Gastroesophageal sphincter (tissue), 4 donors: ENCODE data around the gene ERBB2. TPM values are rescaled to one million over a fixed set of nuclear protein-coding genes. Genes with fewer than 3 reads are reported as not detected.

Experiments
- ATAC-seq: fragments of 150-250 bp; one replicate; pipeline ENCODE4 v1.9.1; 2016; ENCODE audit warnings: mild to moderate bottlenecking, moderate library complexity
- H3K27ac ChIP-seq, 4 donors: fragments of 200-600 bp; sonication (generic) in 3 of 4; 1 replicate in 3 of 4; 2 replicates in 1 of 4; pipeline ENCODE4 v1.5.1; 2016 to 2019
- H3K27me3 ChIP-seq: fragments of 200-600 bp; sonication (generic); one replicate; pipeline ENCODE4 v1.5.1; 2019
- H3K36me3 ChIP-seq, 2 donors: fragments of 200-600 bp; sonication (generic); one replicate each; pipeline ENCODE4 v1.5.1; 2019; ENCODE audit warnings: control low read depth in 1 of 2
- H3K4me1 ChIP-seq, 3 donors: fragments of 200-600 bp; sonication (generic); 1 replicate in 2 of 3; 2 replicates in 1 of 3; pipeline ENCODE4 v1.5.1; 2016 to 2019; ENCODE audit warnings: control low read depth in 2 of 3
- H3K4me3 ChIP-seq, 2 donors: fragments of 200-600 bp; sonication (generic); one replicate each; pipeline ENCODE4 v1.5.1; 2019; ENCODE audit warnings: mild to moderate bottlenecking in 1 of 2, moderate library complexity in 1 of 2
- H3K9me3 ChIP-seq, 3 donors: fragments of 200-600 bp; sonication (generic); one replicate each; pipeline ENCODE4 v1.5.1; 2017 to 2019; ENCODE audit warnings: control low read depth in 2 of 3
- EP300 ChIP-seq: sonication (generic); formaldehyde crosslinking; IDR thresholded peaks from one replicate; pipeline ENCODE4 v1.6.1; 2017; ENCODE audit warnings: antibody characterized with exemption, mild to moderate bottlenecking
- POLR2A ChIP-seq, 2 donors: fragments of 450-650 bp; IDR thresholded peaks; one replicate each; pipeline ENCODE4 v1.6.1; 2017; ENCODE audit warnings: antibody characterized with exemption in 2 of 2, mild to moderate bottlenecking in 2 of 2, moderate library complexity in 1 of 2
- POLR2AphosphoS5 ChIP-seq: sonication (generic); formaldehyde crosslinking; IDR thresholded peaks from one replicate; pipeline ENCODE4 v1.6.1; 2017; ENCODE audit warnings: antibody characterized with exemption
- WGBS, 2 donors: methylation state at CpG; one replicate each; pipeline ENCODE4 v1.1.5; 2018; ENCODE audit warnings: low coverage in 1 of 2; 5-methylcytosine and 5-hydroxymethylcytosine counted together
- total RNA-seq, 4 donors: library from RNA; depleted of rRNA; stranded (reverse); fragments of >200 nt; gene quantifications; one replicate each; pipeline ENCODE4 v1.1.0, GENCODE V29; 2016
- TF ChIP-seq, protein P1 (sequence below), 4 experiments: fragments of 200-600 bp in 2 of 4; fragments of 450-650 bp in 2 of 4; sonication (generic) in 1 of 4; IDR thresholded peaks; one replicate each; pipeline ENCODE4 v1.5.1; 2017 to 2019; ENCODE audit warnings: antibody characterized with exemption in 4 of 4, mild to moderate bottlenecking in 2 of 4, moderate library complexity in 2 of 4

ERBB2 gene
- total RNA-seq, 4 donors from 2014 or later, result 43.3 to 60.8 (median 48.2) TPM

DNA sequence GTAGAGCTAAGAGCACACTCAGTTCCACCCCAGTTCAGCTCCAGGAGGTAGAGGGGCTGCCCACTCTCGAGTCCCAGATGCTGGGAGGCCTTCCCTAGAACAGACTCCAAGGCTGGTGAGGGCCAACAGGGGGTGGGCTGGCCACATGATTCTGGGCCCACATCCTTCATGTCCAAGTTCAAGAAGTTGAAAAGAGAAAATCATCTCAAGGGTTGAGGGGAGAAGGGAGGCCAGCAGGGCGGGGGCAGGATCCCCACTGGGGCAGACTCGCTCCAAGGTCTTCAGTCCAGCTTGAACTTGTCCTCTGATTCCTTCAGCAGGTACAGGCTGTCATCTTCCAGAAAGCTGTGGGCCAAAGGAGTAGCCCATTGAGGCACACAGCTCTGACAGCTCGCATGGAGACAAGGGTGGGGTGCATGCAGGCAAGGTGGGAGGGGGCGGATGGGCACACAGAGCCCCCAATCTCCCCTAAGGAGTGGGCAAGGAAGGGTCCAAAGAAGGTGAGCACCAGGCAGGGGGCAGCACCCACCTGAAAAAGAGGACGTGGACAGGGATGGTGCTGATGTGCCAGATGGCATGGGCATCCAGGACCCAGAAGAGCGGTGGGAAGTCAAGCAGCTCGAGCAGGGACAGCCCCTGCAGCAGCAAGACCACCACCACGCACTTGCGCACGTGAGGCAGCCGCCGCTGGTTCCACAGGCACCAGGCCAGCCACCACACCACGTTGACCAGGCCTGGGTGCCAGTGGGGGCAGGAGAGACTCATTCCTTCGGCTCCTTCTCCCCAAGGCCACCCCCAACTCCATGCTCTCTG, 27.1 kb upstream of the ERBB2 start:
- WGBS, 2 donors, result 70 to 83% methylated on average over 2 to 7 of the region's 15 CpGs
- peaks cover 43% of the 10 kb centered on the region for H3K27me3 ChIP-seq
- ATAC-seq, result no peak
- TF ChIP-seq EP300, result no peak
- TF ChIP-seq, protein P1, sequence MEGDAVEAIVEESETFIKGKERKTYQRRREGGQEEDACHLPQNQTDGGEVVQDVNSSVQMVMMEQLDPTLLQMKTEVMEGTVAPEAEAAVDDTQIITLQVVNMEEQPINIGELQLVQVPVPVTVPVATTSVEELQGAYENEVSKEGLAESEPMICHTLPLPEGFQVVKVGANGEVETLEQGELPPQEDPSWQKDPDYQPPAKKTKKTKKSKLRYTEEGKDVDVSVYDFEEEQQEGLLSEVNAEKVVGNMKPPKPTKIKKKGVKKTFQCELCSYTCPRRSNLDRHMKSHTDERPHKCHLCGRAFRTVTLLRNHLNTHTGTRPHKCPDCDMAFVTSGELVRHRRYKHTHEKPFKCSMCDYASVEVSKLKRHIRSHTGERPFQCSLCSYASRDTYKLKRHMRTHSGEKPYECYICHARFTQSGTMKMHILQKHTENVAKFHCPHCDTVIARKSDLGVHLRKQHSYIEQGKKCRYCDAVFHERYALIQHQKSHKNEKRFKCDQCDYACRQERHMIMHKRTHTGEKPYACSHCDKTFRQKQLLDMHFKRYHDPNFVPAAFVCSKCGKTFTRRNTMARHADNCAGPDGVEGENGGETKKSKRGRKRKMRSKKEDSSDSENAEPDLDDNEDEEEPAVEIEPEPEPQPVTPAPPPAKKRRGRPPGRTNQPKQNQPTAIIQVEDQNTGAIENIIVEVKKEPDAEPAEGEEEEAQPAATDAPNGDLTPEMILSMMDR (IDR thresholded peaks at IDR 0.05), result no peak
- no peak for TF ChIP-seq POLR2AphosphoS5
- no peak for TF ChIP-seq POLR2A (IDR thresholded peaks at IDR 0.05)
- no peak overlapping the region for H3K4me3 ChIP-seq
- H3K4me1 ChIP-seq, result peaks cover 0 to 53% (median 19%) of the 10 kb centered on the region in 3 donors
- no peaks in the 10 kb centered on the region for H3K36me3 ChIP-seq
- H3K27ac ChIP-seq, result no peak overlapping the region
- H3K9me3 ChIP-seq, result no peaks in the 10 kb centered on the region

DNA sequence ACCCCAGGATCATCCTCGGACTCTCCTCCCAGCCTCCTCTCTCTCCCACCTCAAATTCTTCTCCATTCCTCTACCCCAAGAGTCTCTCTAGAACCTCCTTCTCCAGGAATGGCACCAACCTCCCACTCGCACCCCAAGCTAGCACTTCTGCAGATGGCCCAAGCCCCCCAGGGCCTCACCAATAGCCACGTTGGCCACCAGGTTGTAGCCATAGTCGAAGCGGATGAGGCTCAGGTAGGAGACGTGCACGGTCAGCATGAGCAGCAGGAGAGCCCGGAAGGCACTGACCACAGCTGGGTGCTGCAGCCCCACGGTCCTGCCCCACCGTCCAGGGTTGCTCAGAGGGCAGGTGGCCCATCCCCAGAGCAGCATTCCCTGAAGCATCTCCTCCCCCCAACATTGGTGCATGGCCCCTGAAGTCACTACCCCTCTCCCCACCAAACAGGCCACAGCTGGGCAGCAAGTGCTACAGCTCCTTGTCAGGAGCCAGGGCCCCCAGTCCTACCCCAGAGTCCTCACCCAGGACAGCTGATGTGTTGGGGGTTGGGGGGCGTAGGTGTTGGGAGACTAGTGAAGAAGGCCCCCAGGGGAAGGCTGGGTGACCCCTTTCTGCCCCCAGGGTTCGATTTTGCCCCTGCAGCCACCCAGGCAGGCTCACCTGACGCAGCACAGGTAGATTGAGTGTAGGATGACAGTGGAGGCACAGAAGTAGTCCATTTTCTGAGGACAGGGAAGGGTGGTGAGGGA, 26.4 kb upstream of the ERBB2 start:
- Histone ChIP-seq H3K27me3 (peaks cover 35% of the 10 kb centered on the region), H3K36me3 (no peaks in the 10 kb centered on the region), H3K4me3 (no peak overlapping the region), H3K4me1 (peaks cover 0 to 53% (median 17%) of the 10 kb centered on the region in 3 donors), H3K9me3 (no peaks in the 10 kb centered on the region), H3K27ac (no peak overlapping the region)
- ATAC-seq, result no peak
- WGBS, 2 donors, result 0 to 13% methylated on average over 1 of the region's 13 CpGs
- TF ChIP-seq, protein P1 (IDR thresholded peaks at IDR 0.05), result no peak
- TF ChIP-seq POLR2AphosphoS5, result no peak
- no peak for TF ChIP-seq POLR2A (IDR thresholded peaks at IDR 0.05)
- TF ChIP-seq EP300, result no peak

DNA sequence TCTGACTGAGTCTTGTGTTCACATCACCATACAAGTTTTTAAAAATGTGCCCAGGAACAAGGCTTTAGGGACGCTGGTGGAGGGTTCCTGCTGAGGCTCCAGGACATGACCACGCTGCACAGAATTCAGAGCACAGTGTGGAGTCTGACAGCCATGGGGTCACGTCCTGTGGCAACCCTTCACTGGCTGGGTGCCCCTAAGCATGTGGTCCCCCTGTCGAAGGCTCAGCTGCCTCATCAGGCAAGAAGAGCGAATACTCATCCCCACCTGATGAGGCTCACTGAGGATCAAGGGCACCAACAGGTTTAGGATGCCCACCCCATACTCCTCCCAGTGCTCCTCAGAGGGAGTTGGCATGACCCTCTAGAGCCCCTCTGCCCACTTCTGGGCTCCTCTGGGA, 25.7 kb upstream of the ERBB2 start:
- H3K4me1 ChIP-seq, result peaks cover 0 to 49% (median 17%) of the 10 kb centered on the region in 3 donors
- no peak for ATAC-seq
- peaks cover 0 to 6% of the 10 kb centered on the region in 2 donors for H3K36me3 ChIP-seq
- H3K9me3 ChIP-seq, result no peaks in the 10 kb centered on the region
- peaks cover 28% of the 10 kb centered on the region for H3K27me3 ChIP-seq
- H3K27ac ChIP-seq, result no peak overlapping the region
- WGBS, 2 donors, result 60% methylated on average over 1 of the region's 5 CpGs; no CpG with 5 or more reads in 1 of the 2 donors
- TF ChIP-seq, protein P1 (IDR thresholded peaks at IDR 0.05), result no peak
- TF ChIP-seq POLR2AphosphoS5, result no peak
- TF ChIP-seq EP300, result no peak
- TF ChIP-seq POLR2A (IDR thresholded peaks at IDR 0.05), result no peak
- no peak overlapping the region for H3K4me3 ChIP-seq

DNA sequence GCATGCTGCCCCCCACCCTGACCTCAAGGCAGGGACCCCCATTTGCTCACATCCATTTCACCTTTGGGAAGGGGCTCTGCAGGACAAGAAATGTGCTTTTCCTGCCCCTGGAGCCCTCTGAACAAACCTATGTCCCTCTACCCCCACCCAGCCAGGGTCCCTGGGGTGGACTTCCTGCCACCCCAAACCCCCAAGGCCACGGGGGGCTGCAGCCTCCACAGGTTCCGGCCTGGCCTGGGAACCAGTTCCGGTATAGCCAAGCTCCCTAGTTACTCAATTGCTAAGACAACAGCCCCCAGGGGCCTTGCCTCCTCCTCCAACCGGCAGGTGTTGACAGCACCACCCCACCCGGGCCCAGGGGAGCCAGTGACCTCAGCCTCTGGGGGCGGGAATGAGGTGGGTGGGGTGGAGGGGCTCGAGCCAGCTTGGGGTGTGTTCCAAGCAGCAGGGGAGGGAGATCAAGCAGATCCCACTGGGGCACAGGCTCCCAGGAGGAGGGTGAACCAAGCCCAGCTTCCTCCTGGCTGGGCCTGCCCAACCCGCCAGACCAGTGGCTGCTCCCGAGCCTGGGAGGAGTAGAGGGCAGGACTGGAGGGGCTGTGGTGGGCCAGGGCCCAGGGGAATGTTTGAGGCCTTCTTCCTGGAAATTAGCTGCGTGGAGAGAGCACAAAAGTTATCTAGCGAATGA, 25.0 kb upstream of the ERBB2 start:
- Histone ChIP-seq H3K36me3 (peaks cover 0 to 13% of the 10 kb centered on the region in 2 donors), H3K9me3 (no peaks in the 10 kb centered on the region), H3K27me3 (peaks cover 22% of the 10 kb centered on the region), H3K4me1 (peaks cover 0 to 48% (median 17%) of the 10 kb centered on the region in 3 donors), H3K4me3 (no peak overlapping the region), H3K27ac (peak overlapping the region in 1 of 4 donors; percentile 5)
- 54 to 100% methylated on average over 1 to 3 of the region's 11 CpGs for WGBS, 2 donors
- no peak for ATAC-seq
- no peak for TF ChIP-seq POLR2A (IDR thresholded peaks at IDR 0.05)
- no peak for TF ChIP-seq POLR2AphosphoS5
- no peak for TF ChIP-seq EP300
- TF ChIP-seq, protein P1 (IDR thresholded peaks at IDR 0.05), result no peak
